ENCODE data around the gene EIF6. TPM values are rescaled to one million over a fixed set of nuclear protein-coding genes. Genes with fewer than 3 reads are reported as not detected.

EIF6 gene
- total and polyA plus RNA-seq, 2 of the 8 experiments (the other 6 are each of a cell fraction or from before 2014, with no cell fraction given), result 184 to 319 TPM

- TF ChIP-seq CTBP2 (IDR thresholded peaks at IDR 0.05; ENCODE audit: borderline replicate concordance, insufficient read depth, insufficient read length, low read length) (no peak), RAD21 (IDR thresholded peaks at IDR 0.05 in 1 of 2, conservative IDR thresholded peaks at IDR 0.05 in 1 of 2; ENCODE audit: low read depth in 2 of 2, low read length in 2 of 2) (peak; percentile 97), NANOG (IDR thresholded peaks at IDR 0.05; ENCODE audit: insufficient read depth, low read depth, low read length, poor library complexity, severe bottlenecking) (no peak), MAX (IDR thresholded peaks at IDR 0.05) (peak; percentile 54)
These were observed 15.4 kb downstream of the EIF6 start (continued) for GRCh38 chr20:35269055-35269781.

Measured in H1 (cell line).